CD4-positive, CD25-positive, alpha-beta regulatory T cell (primary cell): ENCODE measurements around the gene SEM1. TPM values are rescaled to one million over a fixed set of nuclear protein-coding genes. Genes with fewer than 3 reads are reported as not detected.
"Not testable (repeated sequence)": the region's sequence is repeated elsewhere in the genome, so short reads cannot be mapped to it uniquely, and the experiment has no call there.

ENCODE experiments used
- ATAC-seq, 2 donors: fragments of 150-1000 bp; cut with Tn5 transposase; one replicate each; pipeline ENCODE4 v1.10.0; 2021; ENCODE audit warnings: low read depth in 2 of 2, moderate number of reproducible peaks in 2 of 2, moderate library complexity in 1 of 2
- DNase-seq, 3 donors: peaks; one replicate each; pipeline versions ENCODE4 v3.0.0 to v3.0.0-alpha.2; 2012 to 2022; ENCODE audit warnings: mixed read lengths in 1 of 3
- H3K27ac ChIP-seq: one replicate; pipeline ENCODE4 v1.7.0; 2013; ENCODE audit warnings: mild to moderate bottlenecking, low read length; ENCODE audit not compliant: insufficient read depth, poor library complexity, severe bottlenecking
- H3K27me3 ChIP-seq: one replicate; pipeline ENCODE4 v1.7.0; 2013; ENCODE audit warnings: low read length; ENCODE audit not compliant: control insufficient read depth, insufficient read depth
- H3K36me3 ChIP-seq: one replicate; pipeline ENCODE4 v1.7.0; 2013; ENCODE audit warnings: mild to moderate bottlenecking, low read length, moderate library complexity; ENCODE audit not compliant: control insufficient read depth, insufficient read depth
- H3K4me1 ChIP-seq: 2 replicates; pipeline ENCODE4 v1.7.0; 2013; ENCODE audit warnings: mild to moderate bottlenecking, low read length; ENCODE audit not compliant: insufficient read depth, control insufficient read depth, poor library complexity, severe bottlenecking
- H3K4me3 ChIP-seq: one replicate; pipeline ENCODE4 v1.7.0; 2013; ENCODE audit warnings: low read depth, mild to moderate bottlenecking, low read length, moderate library complexity
- H3K9me3 ChIP-seq, 2 experiments: 1 replicate in 1 of 2; 2 replicates in 1 of 2; pipeline ENCODE4 v1.7.0; 2013; ENCODE audit warnings: low read length in 2 of 2, mild to moderate bottlenecking in 1 of 2, moderate library complexity in 1 of 2; ENCODE audit not compliant: control insufficient read depth in 2 of 2
- H3K27ac Mint-ChIP-seq, 3 donors: one replicate each; pipeline ENCODE4 v1.8.0; 2020 to 2022; ENCODE audit warnings: mild to moderate bottlenecking in 3 of 3, mixed read lengths in 3 of 3, moderate library complexity in 2 of 3
- H3K27me3 Mint-ChIP-seq: one replicate; pipeline ENCODE4 v1.8.0; 2022; ENCODE audit warnings: mild to moderate bottlenecking, mixed read lengths
- H3K36me3 Mint-ChIP-seq: one replicate; pipeline ENCODE4 v1.8.0; 2020; ENCODE audit warnings: mixed read lengths
- H3K4me1 Mint-ChIP-seq, 4 donors: one replicate each; pipeline ENCODE4 v1.8.0; 2020 to 2022; ENCODE audit warnings: mixed read lengths in 4 of 4, mild to moderate bottlenecking in 1 of 4
- H3K4me3 Mint-ChIP-seq, 4 donors: one replicate each; pipeline ENCODE4 v1.8.0; 2020 to 2022; ENCODE audit warnings: mild to moderate bottlenecking in 4 of 4, mixed read lengths in 4 of 4, moderate library complexity in 3 of 4
- H3K9me3 Mint-ChIP-seq, 7 donors: one replicate each; pipeline ENCODE4 v1.8.0; 2020 to 2022; ENCODE audit warnings: mixed read lengths in 7 of 7, mild to moderate bottlenecking in 3 of 7, moderate library complexity in 2 of 7
- polyA plus RNA-seq, 4 donors: library from polyadenylated mRNA; unstranded; fragments of 300-500 nt; fragmentation: Illumina TruSeq; gene quantifications; one replicate each; pipeline ENCODE4 v1.2.3, GENCODE V29; 2021
- total RNA-seq: library from RNA; stranded (reverse); gene quantifications from one replicate; pipeline ENCODE4 v1.2.3, GENCODE V29; 2022

SEM1 gene
- total and polyA plus RNA-seq, 5 donors from 2014 or later: 20.4 to 202 (median 136) TPM

GRCh38 chr7:96662151-96662550 lies 47.5 kb downstream of the SEM1 start:
- DNase-seq, H3K4me3 Mint-ChIP-seq, ATAC-seq, H3K36me3 ChIP-seq, H3K27me3 Mint-ChIP-seq, H3K27me3 ChIP-seq, H3K4me1 ChIP-seq, H3K9me3 Mint-ChIP-seq, H3K27ac ChIP-seq, H3K4me3 ChIP-seq, H3K9me3 ChIP-seq: not testable (repeated sequence)
- Mint-ChIP-seq H3K27ac (peak overlapping the region in 1 of 3 donors; percentile 53), H3K36me3 (peaks cover 18% of the 10 kb centered on the region), H3K4me1 (peaks cover 8 to 20% (median 13%) of the 10 kb centered on the region in 4 donors)

- no peaks in the 10 kb centered on the region for H3K9me3 ChIP-seq
- H3K27ac ChIP-seq: no peak overlapping the region
- H3K36me3 Mint-ChIP-seq: peaks cover 12% of the 10 kb centered on the region
- no peak overlapping the region for H3K27ac Mint-ChIP-seq
- H3K4me3 ChIP-seq: no peak overlapping the region
- no peak overlapping the region for H3K4me3 Mint-ChIP-seq
- DNase-seq: no peak
- H3K4me1 ChIP-seq: no peaks in the 10 kb centered on the region
- H3K27me3 Mint-ChIP-seq: peaks cover 5% of the 10 kb centered on the region
- H3K4me1 Mint-ChIP-seq: peaks cover 0 to 2% (median 1%) of the 10 kb centered on the region in 4 donors
- no peaks in the 10 kb centered on the region for H3K36me3 ChIP-seq
- ATAC-seq: no peak
- no peaks in the 10 kb centered on the region for H3K27me3 ChIP-seq
- H3K9me3 Mint-ChIP-seq: peaks cover 0 to 1% (median 0%) of the 10 kb centered on the region in 7 donors
These were observed 51.6 kb downstream of the SEM1 start for GRCh38 chr7:96658022-96658412.

GRCh38 chr7:96657347-96658021 lies 52.2 kb downstream of the SEM1 start:
- Mint-ChIP-seq H3K36me3 (peaks cover 11% of the 10 kb centered on the region), H3K4me3 (no peak overlapping the region), H3K27me3 (peaks cover 5% of the 10 kb centered on the region), H3K27ac (no peak overlapping the region), H3K4me1 (no peaks in the 10 kb centered on the region), H3K9me3 (peaks cover 0 to 3% (median 0%) of the 10 kb centered on the region in 7 donors)
- Histone ChIP-seq H3K4me3 (no peak overlapping the region), H3K4me1 (no peaks in the 10 kb centered on the region), H3K9me3 (no peaks in the 10 kb centered on the region), H3K27ac (no peak overlapping the region), H3K27me3 (no peaks in the 10 kb centered on the region), H3K36me3 (no peaks in the 10 kb centered on the region)
- no peak for ATAC-seq
- no peak for DNase-seq

- Histone ChIP-seq H3K9me3 (no peaks in the 10 kb centered on the region), H3K36me3 (no peaks in the 10 kb centered on the region)
- H3K27me3 Mint-ChIP-seq: peaks cover 5% of the 10 kb centered on the region
These were observed 53.7 kb downstream of the SEM1 start for GRCh38 chr7:96655956-96656355.

GRCh38 chr7:96654630-96655188 lies 54.9 kb downstream of the SEM1 start:
- Mint-ChIP-seq H3K27ac (no peak overlapping the region), H3K27me3 (peaks cover 5% of the 10 kb centered on the region), H3K4me3 (no peak overlapping the region), H3K36me3 (peaks cover 14% of the 10 kb centered on the region), H3K4me1 (peaks cover 0 to 3% (median 0%) of the 10 kb centered on the region in 4 donors), H3K9me3 (peaks cover 0 to 3% (median 0%) of the 10 kb centered on the region in 7 donors)
- no peak for ATAC-seq
- no peaks in the 10 kb centered on the region for H3K9me3 ChIP-seq
- no peaks in the 10 kb centered on the region for H3K27me3 ChIP-seq
- H3K27ac ChIP-seq: no peak overlapping the region
- no peaks in the 10 kb centered on the region for H3K4me1 ChIP-seq
- H3K36me3 ChIP-seq: no peaks in the 10 kb centered on the region
- H3K4me3 ChIP-seq: no peak overlapping the region
- DNase-seq: no peak

More at GRCh38 chr7:96655956-96656355, 53.7 kb downstream of the SEM1 start:
- H3K4me1 ChIP-seq: no peaks in the 10 kb centered on the region
- Mint-ChIP-seq H3K9me3 (peaks cover 0 to 3% (median 0%) of the 10 kb centered on the region in 7 donors), H3K36me3 (peaks cover 11% of the 10 kb centered on the region), H3K27ac (no peak overlapping the region), H3K4me1 (no peaks in the 10 kb centered on the region), H3K4me3 (no peak overlapping the region)
- no peak overlapping the region for H3K27ac ChIP-seq
- no peak for ATAC-seq
- H3K4me3 ChIP-seq: no peak overlapping the region
- H3K27me3 ChIP-seq: no peaks in the 10 kb centered on the region
- no peak for DNase-seq

GRCh38 chr7:96649981-96650380 lies 59.7 kb downstream of the SEM1 start:
- Mint-ChIP-seq H3K27me3 (peaks cover 4% of the 10 kb centered on the region), H3K27ac (no peak overlapping the region), H3K9me3 (peaks cover 0 to 3% (median 0%) of the 10 kb centered on the region in 7 donors), H3K4me1 (peaks cover 0 to 3% (median 0%) of the 10 kb centered on the region in 4 donors), H3K36me3 (peaks cover 20% of the 10 kb centered on the region), H3K4me3 (no peak overlapping the region)
- Histone ChIP-seq H3K27me3 (no peaks in the 10 kb centered on the region), H3K27ac (no peak overlapping the region), H3K36me3 (no peaks in the 10 kb centered on the region), H3K4me3 (no peak overlapping the region), H3K9me3 (no peaks in the 10 kb centered on the region), H3K4me1 (no peaks in the 10 kb centered on the region)
- DNase-seq (no peak), ATAC-seq (no peak)

GRCh38 chr7:96648784-96649183 lies 60.9 kb downstream of the SEM1 start:
- Mint-ChIP-seq H3K27me3 (peaks cover 4% of the 10 kb centered on the region), H3K36me3 (peaks cover 16% of the 10 kb centered on the region), H3K4me3 (no peak overlapping the region), H3K27ac (no peak overlapping the region), H3K9me3 (peaks cover 0 to 7% (median 0%) of the 10 kb centered on the region in 7 donors), H3K4me1 (peaks cover 0 to 3% (median 0%) of the 10 kb centered on the region in 4 donors)
- no peaks in the 10 kb centered on the region for H3K27me3 ChIP-seq
- no peaks in the 10 kb centered on the region for H3K9me3 ChIP-seq
- H3K36me3 ChIP-seq: no peaks in the 10 kb centered on the region
- DNase-seq (no peak), ATAC-seq (no peak)
- H3K4me1 ChIP-seq: no peaks in the 10 kb centered on the region
- no peak overlapping the region for H3K4me3 ChIP-seq
- H3K27ac ChIP-seq: no peak overlapping the region

- H3K27ac Mint-ChIP-seq: no peak overlapping the region
- H3K36me3 Mint-ChIP-seq: peaks cover 13% of the 10 kb centered on the region
- Histone ChIP-seq H3K4me1 (no peaks in the 10 kb centered on the region), H3K27ac (no peak overlapping the region), H3K4me3 (no peak overlapping the region), H3K36me3 (no peaks in the 10 kb centered on the region), H3K27me3 (no peaks in the 10 kb centered on the region), H3K9me3 (no peaks in the 10 kb centered on the region)
- no peak overlapping the region for H3K4me3 Mint-ChIP-seq
- peaks cover 4% of the 10 kb centered on the region for H3K27me3 Mint-ChIP-seq
- peaks cover 0 to 11% (median 0%) of the 10 kb centered on the region in 7 donors for H3K9me3 Mint-ChIP-seq
- peaks cover 0 to 3% (median 0%) of the 10 kb centered on the region in 4 donors for H3K4me1 Mint-ChIP-seq
- ATAC-seq: no peak
- no peak for DNase-seq
These were observed 61.9 kb downstream of the SEM1 start for GRCh38 chr7:96647733-96648132.
